ENCODE results near the gene ZMYM2. TPM values are rescaled to one million over a fixed set of nuclear protein-coding genes. Genes with fewer than 3 reads are reported as not detected.

Gene ZMYM2
- total and polyA plus RNA-seq, 2 donors (not counting 3 experiments of a cell fraction or from before 2014, with no cell fraction given), result 14.7 to 75.3 TPM

DNA sequence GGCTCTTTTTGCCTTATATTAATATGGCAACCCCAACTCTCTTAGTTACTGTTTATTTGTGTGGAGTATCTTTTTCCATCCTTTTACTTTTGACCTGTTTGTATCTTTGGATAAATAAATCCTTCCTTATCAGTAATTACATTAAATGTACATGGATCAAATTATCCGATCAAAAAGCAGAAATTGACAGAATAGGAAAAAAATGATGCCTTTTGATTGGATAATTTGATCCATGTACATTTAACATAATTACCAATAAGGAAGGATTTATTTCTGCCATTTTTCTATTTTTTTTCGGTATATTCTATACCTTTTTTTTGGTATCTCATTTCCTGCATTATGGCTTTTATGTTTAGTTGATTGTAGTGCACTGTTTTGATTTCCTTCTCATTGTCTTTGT lies 57.2 kb downstream of the ZMYM2 start:
- no peaks in the 10 kb centered on the region for H3K9me3 ChIP-seq (replicated peaks; ENCODE audit: control insufficient read depth, insufficient read depth, low read length)
- TF ChIP-seq, protein P1, sequence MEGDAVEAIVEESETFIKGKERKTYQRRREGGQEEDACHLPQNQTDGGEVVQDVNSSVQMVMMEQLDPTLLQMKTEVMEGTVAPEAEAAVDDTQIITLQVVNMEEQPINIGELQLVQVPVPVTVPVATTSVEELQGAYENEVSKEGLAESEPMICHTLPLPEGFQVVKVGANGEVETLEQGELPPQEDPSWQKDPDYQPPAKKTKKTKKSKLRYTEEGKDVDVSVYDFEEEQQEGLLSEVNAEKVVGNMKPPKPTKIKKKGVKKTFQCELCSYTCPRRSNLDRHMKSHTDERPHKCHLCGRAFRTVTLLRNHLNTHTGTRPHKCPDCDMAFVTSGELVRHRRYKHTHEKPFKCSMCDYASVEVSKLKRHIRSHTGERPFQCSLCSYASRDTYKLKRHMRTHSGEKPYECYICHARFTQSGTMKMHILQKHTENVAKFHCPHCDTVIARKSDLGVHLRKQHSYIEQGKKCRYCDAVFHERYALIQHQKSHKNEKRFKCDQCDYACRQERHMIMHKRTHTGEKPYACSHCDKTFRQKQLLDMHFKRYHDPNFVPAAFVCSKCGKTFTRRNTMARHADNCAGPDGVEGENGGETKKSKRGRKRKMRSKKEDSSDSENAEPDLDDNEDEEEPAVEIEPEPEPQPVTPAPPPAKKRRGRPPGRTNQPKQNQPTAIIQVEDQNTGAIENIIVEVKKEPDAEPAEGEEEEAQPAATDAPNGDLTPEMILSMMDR (IDR thresholded peaks at IDR 0.05; ENCODE audit: extremely low read depth in 1 of 2, insufficient read depth in 1 of 2, low read depth in 1 of 2, low read length in 2 of 2), result no peak
- TF ChIP-seq FOS (IDR thresholded peaks at IDR 0.05; ENCODE audit: borderline replicate concordance, insufficient read depth, low read length) (no peak), POLR2AphosphoS5 (IDR thresholded peaks at IDR 0.05; ENCODE audit: insufficient read depth, low read depth, low read length) (no peak), MYC (IDR thresholded peaks at IDR 0.05; ENCODE audit: low read depth, low read length) (no peak), POLR2A (IDR thresholded peaks at IDR 0.05; ENCODE audit: low read depth, low read length) (no peak), GATA2 (IDR thresholded peaks at IDR 0.05; ENCODE audit: insufficient read depth, insufficient read length, low read depth, low read length) (no peak), JUN (IDR thresholded peaks at IDR 0.05; ENCODE audit: borderline replicate concordance, insufficient read depth, insufficient read length, low read depth) (no peak)
- TF ChIP-seq, protein P2, sequence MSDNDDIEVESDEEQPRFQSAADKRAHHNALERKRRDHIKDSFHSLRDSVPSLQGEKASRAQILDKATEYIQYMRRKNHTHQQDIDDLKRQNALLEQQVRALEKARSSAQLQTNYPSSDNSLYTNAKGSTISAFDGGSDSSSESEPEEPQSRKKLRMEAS (IDR thresholded peaks at IDR 0.05; ENCODE audit: insufficient read depth, insufficient read length), result no peak
- FAIRE-seq (peak; percentile 8), DNase-seq (ENCODE audit: low read depth, low spot score) (no peak)
- dilution Hi-C loops (cut with MboI; ENCODE audit: extremely low pct_ligation_motif_present, low sequenced_read_pairs) (no loop called here), intact Hi-C loops (cut with micrococcal nuclease) (no loop called here)
- no peaks in the 10 kb centered on the region for H3K27me3 ChIP-seq (ENCODE audit: control insufficient read depth in 2 of 2, insufficient read depth in 2 of 2, low read length in 2 of 2)
- H4K20me1 ChIP-seq (replicated peaks; ENCODE audit: control insufficient read depth, extremely low read depth, insufficient read depth, low read length), result peaks cover 10% of the 10 kb centered on the region
- H3K36me3 ChIP-seq (ENCODE audit: control insufficient read depth in 2 of 2, extremely low read depth in 1 of 2, insufficient read depth in 2 of 2, low read length in 2 of 2), result peaks cover 0 to 6% of the 10 kb centered on the region in 2 experiments
- no peak overlapping the region for H3K4me3 ChIP-seq (replicated peaks in 1 of 3; ENCODE audit: insufficient read depth in 1 of 3, low read depth in 1 of 3, low read length in 3 of 3)
- no TSS peak for BruUV-seq (replicated peaks)
- POLR2A ChIA-PET, result no interaction called here
- H3K4me1 ChIP-seq (ENCODE audit: control insufficient read depth, extremely low read depth, insufficient read depth, low read length), result no peaks in the 10 kb centered on the region
- peaks cover 27% of the 10 kb centered on the region for H3K79me2 ChIP-seq (ENCODE audit: control insufficient read depth, insufficient read depth, low read length)
- no peak overlapping the region for H3K27ac ChIP-seq (ENCODE audit: insufficient read depth, low read depth, low read length)
- H3K9ac ChIP-seq (replicated peaks; ENCODE audit: extremely low read depth, insufficient read depth, low read length), result no peak overlapping the region
- no peak overlapping the region for H3K4me2 ChIP-seq (ENCODE audit: insufficient read depth, low read length)
- H3K9me1 ChIP-seq (replicated peaks; ENCODE audit: control insufficient read depth, extremely low read depth, insufficient read depth, low read length), result no peaks in the 10 kb centered on the region
- no peak overlapping the region for H2AFZ ChIP-seq (ENCODE audit: low read depth, low read length)
- CTCF ChIA-PET, result no interaction called here
